Measurements from ENCODE around the gene ZC3H12D. TPM values are rescaled to one million over a fixed set of nuclear protein-coding genes. Genes with fewer than 3 reads are reported as not detected.

ZC3H12D gene
- total and polyA plus RNA-seq, 8 donors, result 0.08 to 1.1 (median 0.35) TPM

DNA sequence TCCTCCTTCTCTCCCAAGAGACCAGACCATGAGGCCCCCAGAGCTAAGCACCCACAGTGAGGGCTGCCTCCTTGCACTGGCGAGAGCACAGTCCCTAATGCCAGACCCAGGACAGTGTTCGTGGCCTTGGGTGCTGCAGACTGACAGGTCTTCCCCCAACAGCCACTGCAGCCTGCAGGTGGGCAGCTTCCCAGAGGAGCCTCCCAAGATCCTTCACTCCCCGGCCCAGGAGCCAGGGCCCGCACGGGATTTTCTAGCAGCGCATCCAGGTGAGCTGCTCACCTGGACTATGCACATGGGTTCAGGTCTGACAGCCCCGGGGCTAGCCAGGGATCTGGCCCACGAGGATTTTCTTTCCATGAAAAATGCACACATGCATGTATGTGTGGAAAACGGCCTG lies 43.1 kb downstream of the ZC3H12D start:
- Histone ChIP-seq H3K27me3 (no peaks in the 10 kb centered on the region), H3K27ac (no peak overlapping the region), H3K4me3 (no peak overlapping the region), H3K9me3 (no peaks in the 10 kb centered on the region), H3K4me1 (peaks cover 0 to 6% (median 4%) of the 10 kb centered on the region in 3 donors), H3K36me3 (no peaks in the 10 kb centered on the region)
- TF ChIP-seq, protein P1, sequence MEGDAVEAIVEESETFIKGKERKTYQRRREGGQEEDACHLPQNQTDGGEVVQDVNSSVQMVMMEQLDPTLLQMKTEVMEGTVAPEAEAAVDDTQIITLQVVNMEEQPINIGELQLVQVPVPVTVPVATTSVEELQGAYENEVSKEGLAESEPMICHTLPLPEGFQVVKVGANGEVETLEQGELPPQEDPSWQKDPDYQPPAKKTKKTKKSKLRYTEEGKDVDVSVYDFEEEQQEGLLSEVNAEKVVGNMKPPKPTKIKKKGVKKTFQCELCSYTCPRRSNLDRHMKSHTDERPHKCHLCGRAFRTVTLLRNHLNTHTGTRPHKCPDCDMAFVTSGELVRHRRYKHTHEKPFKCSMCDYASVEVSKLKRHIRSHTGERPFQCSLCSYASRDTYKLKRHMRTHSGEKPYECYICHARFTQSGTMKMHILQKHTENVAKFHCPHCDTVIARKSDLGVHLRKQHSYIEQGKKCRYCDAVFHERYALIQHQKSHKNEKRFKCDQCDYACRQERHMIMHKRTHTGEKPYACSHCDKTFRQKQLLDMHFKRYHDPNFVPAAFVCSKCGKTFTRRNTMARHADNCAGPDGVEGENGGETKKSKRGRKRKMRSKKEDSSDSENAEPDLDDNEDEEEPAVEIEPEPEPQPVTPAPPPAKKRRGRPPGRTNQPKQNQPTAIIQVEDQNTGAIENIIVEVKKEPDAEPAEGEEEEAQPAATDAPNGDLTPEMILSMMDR (IDR thresholded peaks at IDR 0.05), result no peak
- ATAC-seq, result peak; percentile 69 to 94 (median 78)
- WGBS, 2 donors, result 39 to 45% methylated on average over 9 of the region's 9 CpGs
- peak in 4 of 6 donors; percentile 30 to 60 (median 52) for DNase-seq
- FAIRE-seq, result no peak
- intact Hi-C loops (cut with DNase I), result loop anchor here in 1 of 3 donors (10.0 kb wide), 1 partner anchor 397 kb away; no protein-coding TSS in a partner anchor

DNA sequence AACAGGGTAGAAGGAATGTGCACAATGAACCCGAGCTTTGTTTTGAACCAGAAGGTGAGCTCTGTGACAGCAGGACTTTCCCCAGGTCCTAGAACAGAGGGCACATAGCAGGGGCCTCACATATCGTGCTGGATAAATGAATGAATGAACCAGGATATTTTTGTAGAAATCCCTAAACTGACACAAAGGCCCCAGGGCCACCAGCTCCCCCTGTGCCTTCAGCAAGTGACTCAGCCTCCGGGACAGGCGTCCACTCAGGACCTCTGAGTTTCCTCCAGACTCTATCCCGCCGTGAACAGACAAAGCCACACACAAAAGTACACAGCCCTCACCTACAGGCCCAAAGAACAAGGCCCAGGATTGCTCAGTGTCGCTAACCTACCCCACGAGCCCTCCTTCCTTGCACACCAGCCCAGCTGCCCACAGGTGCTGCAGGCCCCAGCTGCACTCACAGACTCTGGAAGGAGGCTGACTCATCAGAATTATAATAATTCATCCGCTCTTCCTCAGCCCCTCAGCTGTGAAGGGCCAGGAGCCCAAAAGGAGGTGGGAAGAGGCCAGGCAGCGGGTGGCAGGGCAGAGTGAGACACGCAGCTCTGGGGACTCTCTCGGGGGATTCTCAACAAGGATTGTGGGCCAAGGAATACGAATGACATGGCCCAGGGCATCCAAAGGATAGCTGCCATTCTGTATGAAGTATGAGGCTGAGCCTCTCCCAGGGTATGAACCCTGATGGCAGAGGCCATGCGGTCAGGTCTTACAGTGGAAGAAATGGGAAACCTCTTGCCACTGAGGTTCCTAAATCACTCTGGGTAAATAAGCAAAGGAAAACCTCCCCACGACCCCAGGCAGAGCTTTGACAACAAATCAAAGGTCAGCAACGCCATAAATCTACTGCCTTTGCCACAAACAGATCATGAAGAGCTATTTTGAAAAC lies 43.8 kb downstream of the ZC3H12D start:
- peak in 3 of 4 donors; percentile 18 to 29 (median 27) for ATAC-seq
- DNase-seq, result no peak
- Histone ChIP-seq H3K27me3 (no peaks in the 10 kb centered on the region), H3K4me1 (peaks cover 0 to 6% (median 4%) of the 10 kb centered on the region in 3 donors), H3K4me3 (no peak overlapping the region), H3K9me3 (no peaks in the 10 kb centered on the region), H3K36me3 (no peaks in the 10 kb centered on the region), H3K27ac (no peak overlapping the region)
- WGBS, 2 donors, result 85 to 86% methylated on average over 16 of the region's 16 CpGs
- intact Hi-C loops (cut with DNase I), result loop anchor here in 1 of 3 donors (10.0 kb wide), 1 partner anchor 396 kb away; no protein-coding TSS in a partner anchor
- TF ChIP-seq, protein P1 (IDR thresholded peaks at IDR 0.05), result no peak
- no peak for FAIRE-seq

DNA sequence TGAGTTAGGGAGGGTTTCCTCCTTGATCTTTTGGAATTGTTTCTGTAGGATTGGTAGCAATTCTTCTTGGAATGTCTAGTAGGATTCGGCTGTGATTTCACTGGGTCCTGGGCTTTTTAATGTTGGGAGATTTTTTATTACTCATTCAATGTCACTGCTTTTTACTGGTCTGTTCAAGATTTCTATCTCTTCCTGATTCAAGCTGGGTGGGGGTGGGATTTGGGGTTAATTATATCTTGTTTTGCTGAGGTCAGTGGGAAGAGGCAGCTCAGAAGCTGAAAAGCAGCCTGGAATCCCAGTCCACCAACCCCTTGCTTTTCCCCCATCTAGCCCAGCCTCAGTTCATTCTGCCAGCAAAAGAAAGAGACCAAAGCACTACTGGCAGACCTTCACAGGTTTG lies 45.2 kb downstream of the ZC3H12D start:
- Histone ChIP-seq H3K27ac (no peak overlapping the region), H3K9me3 (no peaks in the 10 kb centered on the region), H3K36me3 (no peaks in the 10 kb centered on the region), H3K27me3 (no peaks in the 10 kb centered on the region), H3K4me3 (no peak overlapping the region), H3K4me1 (peaks cover 0 to 6% (median 4%) of the 10 kb centered on the region in 3 donors)
- no peak for ATAC-seq
- WGBS, 2 donors, result 97 to 100% methylated on average over 1 of the region's 1 CpG
- no peak for DNase-seq
- no peak for FAIRE-seq
- TF ChIP-seq, protein P1 (IDR thresholded peaks at IDR 0.05), result no peak
- intact Hi-C loops (cut with DNase I), result loop anchor here in 2 of 3 donors (10.0 kb wide), 2 partner anchors 395 to 415 kb away; no protein-coding TSS in a partner anchor

DNA sequence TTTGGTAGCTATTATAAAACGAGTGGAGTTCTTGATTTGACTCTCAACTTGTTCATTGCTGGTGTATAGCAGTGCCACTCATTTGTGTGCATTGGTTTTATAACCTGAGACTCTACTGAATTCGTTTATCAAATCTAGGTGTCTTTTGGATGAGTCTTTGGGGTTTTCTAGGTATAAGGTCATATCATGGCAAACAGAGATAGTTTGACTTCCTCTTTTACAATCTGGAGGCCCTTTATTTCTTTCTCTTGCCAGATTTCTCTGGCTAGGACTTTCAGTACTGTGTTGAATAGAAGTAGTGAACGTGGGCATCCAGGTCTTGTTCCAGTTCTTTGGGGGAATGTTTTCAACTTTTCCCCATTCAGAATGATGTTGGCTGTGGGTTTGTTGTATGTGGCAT lies 46.0 kb downstream of the ZC3H12D start:
- intact Hi-C loops (cut with DNase I), result loop anchor here in 1 of 3 donors (10.0 kb wide), 1 partner anchor 414 kb away; no protein-coding TSS in a partner anchor

More for the DNA sequence above, 46.0 kb downstream of the ZC3H12D start:
- DNase-seq, result no peak
- no peak for FAIRE-seq
- H3K27me3 ChIP-seq, result no peaks in the 10 kb centered on the region
- ATAC-seq, result no peak
- H3K4me1 ChIP-seq, result peaks cover 0 to 6% (median 4%) of the 10 kb centered on the region in 3 donors
- H3K9me3 ChIP-seq, result no peaks in the 10 kb centered on the region
- no peaks in the 10 kb centered on the region for H3K36me3 ChIP-seq
- no peak overlapping the region for H3K4me3 ChIP-seq
- WGBS, 2 donors, result 70 to 80% methylated on average over 3 of the region's 3 CpGs
- TF ChIP-seq, protein P1 (IDR thresholded peaks at IDR 0.05), result no peak
- no peak overlapping the region for H3K27ac ChIP-seq

All from pancreas (tissue), 10 donors.